GM18517 (cell line): ENCODE results near the gene RRP8.

Source experiments
- ATAC-seq: cut with Tn5 transposase; IDR thresholded peaks from one replicate; pipeline ENCODE4 v1.9.1; 2021; ENCODE audit warnings: mild to moderate bottlenecking, moderate library complexity; ENCODE audit not compliant: unreplicated experiment

RRP8 gene

GRCh38 chr11:6548641-6549040, 54.8 kb downstream of the RRP8 start:
- ATAC-seq, result no peak

- ATAC-seq, result no peak
Observed at GRCh38 chr11:6548121-6548520, 55.3 kb downstream of the RRP8 start.

GRCh38 chr11:6547177-6547576, 56.2 kb downstream of the RRP8 start:
- no peak for ATAC-seq

GRCh38 chr11:6546735-6547134, 56.7 kb downstream of the RRP8 start:
- ATAC-seq, result no peak

- ATAC-seq, result no peak
Observed at GRCh38 chr11:6545917-6546605, 57.4 kb downstream of the RRP8 start.
